Effector CD8-positive, alpha-beta T cell (primary cell): ENCODE measurements around the gene BEST2.
A peak's percentile ranks its signal among the peaks of the same experiment; 100 is the strongest.

Source experiments
- DNase-seq: peaks from one replicate; lab custom pipeline; 2025; lab: John Stamatoyannopoulos, UW

BEST2 gene

GRCh38 chr19:12769689-12770088 is 18.1 kb downstream of the BEST2 start:
- DNase-seq: peak; percentile 24

GRCh38 chr19:12770922-12771321 is 19.3 kb downstream of the BEST2 start:
- no peak for DNase-seq

GRCh38 chr19:12772323-12772722 is 20.7 kb downstream of the BEST2 start:
- DNase-seq: no peak

- no peak for DNase-seq
These were observed 22.0 kb downstream of the BEST2 start for GRCh38 chr19:12773571-12773970.

GRCh38 chr19:12774588-12775555 is 23.3 kb downstream of the BEST2 start, which contains the start of gene HOOK2:
Gene HOOK2 (minus strand): TSS chr19:12775552. CDS start chr19:12775449, 103 bp downstream.
- DNase-seq: peak; percentile 32

- DNase-seq: peak; percentile 71
These were observed 25.8 kb downstream of the BEST2 start for GRCh38 chr19:12777217-12778016.

GRCh38 chr19:12778017-12778904 is 26.7 kb downstream of the BEST2 start:
- peak; percentile 31 for DNase-seq

GRCh38 chr19:12778905-12779161 is 27.2 kb downstream of the BEST2 start:
- no peak for DNase-seq

GRCh38 chr19:12779162-12779993 is 27.8 kb downstream of the BEST2 start:
- DNase-seq: no peak

- no peak for DNase-seq
These were observed 30.5 kb downstream of the BEST2 start for GRCh38 chr19:12782174-12782423.

GRCh38 chr19:12782424-12783290 is 31.1 kb downstream of the BEST2 start:
- DNase-seq: peak; percentile 95

- DNase-seq: peak; percentile 46
These were observed 31.8 kb downstream of the BEST2 start for GRCh38 chr19:12783291-12783848.

GRCh38 chr19:12783849-12784393 is 32.3 kb downstream of the BEST2 start:
- DNase-seq: no peak

GRCh38 chr19:12784394-12784870 is 32.8 kb downstream of the BEST2 start:
- DNase-seq: no peak

- no peak for DNase-seq
These were observed 33.4 kb downstream of the BEST2 start for GRCh38 chr19:12784871-12785430.

- DNase-seq: no peak
These were observed 33.9 kb downstream of the BEST2 start for GRCh38 chr19:12785431-12786031.

GRCh38 chr19:12786141-12786870 is 34.7 kb downstream of the BEST2 start:
- no peak for DNase-seq

- no peak for DNase-seq
These were observed 35.4 kb downstream of the BEST2 start for GRCh38 chr19:12786952-12787351.
